H1 (cell line): ENCODE data around the gene FRMD3. TPM values are rescaled to one million over a fixed set of nuclear protein-coding genes. Genes with fewer than 3 reads are reported as not detected.

ENCODE experiments used
- CBX5 ChIP-seq: fragments of 300-800, 300-1000 bp; sonication (generic); IDR thresholded peaks from 2 replicates; pipeline ENCODE4 v1.7.1; 2016; ENCODE audit warnings: antibody characterized with exemption, low read length, low read depth
- RBBP5 ChIP-seq: IDR thresholded peaks from 2 replicates; pipeline ENCODE4 v1.7.1; 2012; ENCODE audit warnings: low read depth, mild to moderate bottlenecking, inconsistent platforms, low read length, moderate library complexity, borderline replicate concordance
- polyA plus RNA-seq, 7 experiments: library from polyadenylated mRNA; depleted of rRNA in 3 of 7; stranded (reverse) in 5 of 7; unstranded in 2 of 7; fragments of >200 nt in 5 of 7; fragments of 200-250 nt in 2 of 7; gene quantifications; 1 replicate in 5 of 7; 2 replicates in 1 of 7; 4 replicates in 1 of 7; pipeline versions ENCODE4 v1.2.1 to v1.2.3, GENCODE V29; 2011 to 2013; ENCODE audit warnings: missing spikeins in 2 of 7, mixed read lengths in 2 of 7
- total RNA-seq: library from RNA; stranded (reverse); fragmentation: NEBNext Ultra II Directional; extraction: Animal tissue kit (Norgen Biotek cat#: 25700); gene quantifications from 2 replicates; pipeline ENCODE4 v1.2.1, GENCODE V29; 2021
- TF ChIP-seq, protein P1 (sequence below): IDR thresholded peaks from 2 replicates; pipeline ENCODE4 v1.6.1; 2012; ENCODE audit warnings: inconsistent platforms

FRMD3 gene
- total and polyA plus RNA-seq, 2 of the 8 experiments (the other 6 are each of a cell fraction or from before 2014, with no cell fraction given) = 0.15 to 1.4 TPM

DNA sequence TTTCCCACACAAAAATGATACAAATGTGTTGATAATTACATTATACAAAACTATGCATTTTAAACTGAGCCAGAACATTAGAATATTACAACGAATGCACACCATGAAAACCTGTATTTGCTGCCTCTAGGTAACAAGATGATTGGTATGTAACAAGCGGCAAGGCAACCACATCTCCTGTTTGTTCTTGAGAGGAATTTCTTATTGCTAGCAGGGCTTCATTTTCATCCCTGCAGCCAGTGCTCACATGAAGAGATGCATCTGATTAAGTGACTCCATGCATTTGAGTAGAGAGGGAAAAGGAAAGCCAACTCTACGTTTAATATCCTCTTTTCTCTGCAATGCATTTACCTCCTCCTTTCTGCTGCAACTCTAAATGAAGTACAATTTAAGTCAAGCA lies 36.6 kb downstream of the FRMD3 start (continued):
- TF ChIP-seq RBBP5 = no peak
- TF ChIP-seq CBX5 = no peak
- TF ChIP-seq, protein P1, sequence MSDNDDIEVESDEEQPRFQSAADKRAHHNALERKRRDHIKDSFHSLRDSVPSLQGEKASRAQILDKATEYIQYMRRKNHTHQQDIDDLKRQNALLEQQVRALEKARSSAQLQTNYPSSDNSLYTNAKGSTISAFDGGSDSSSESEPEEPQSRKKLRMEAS = no peak
